HepG2 (cell line): ENCODE results near the gene FBF1. TPM values are rescaled to one million over a fixed set of nuclear protein-coding genes. Genes with fewer than 3 reads are reported as not detected.

Experiments used
- GFI1 ChIP-seq: sonication (generic); formaldehyde crosslinking; IDR thresholded peaks from 2 replicates; pipeline ENCODE4 v1.5.0; 2020; ENCODE audit warnings: missing genetic modification reagents, mild to moderate bottlenecking, borderline replicate concordance
- HNF4G ChIP-seq, 2 experiments: sonication (generic) in 1 of 2; formaldehyde crosslinking in 1 of 2; IDR thresholded peaks; 2 replicates each; pipeline versions ENCODE4 v1.4.0 to v1.6.1; 2011 to 2020; ENCODE audit warnings: borderline replicate concordance in 2 of 2, low read depth in 2 of 2, mild to moderate bottlenecking in 2 of 2, low read length in 1 of 2, missing genetic modification reagents in 1 of 2, moderate library complexity in 1 of 2
- LRRFIP1 ChIP-seq: sonication (generic); formaldehyde crosslinking; conservative IDR thresholded peaks from 2 replicates; pipeline ENCODE4 v1.4.0; 2020; ENCODE audit warnings: missing genetic modification reagents
- MLX ChIP-seq: IDR thresholded peaks from 2 replicates; pipeline ENCODE4 v1.6.1; 2016
- NFYC ChIP-seq: IDR thresholded peaks from 2 replicates; pipeline ENCODE4 v1.6.1; 2016; ENCODE audit warnings: missing genetic modification reagents, missing compliant biosample characterization
- NR2F1 ChIP-seq, 2 experiments: fragments of 450-650 bp in 1 of 2; formaldehyde crosslinking in 1 of 2; IDR thresholded peaks; 2 replicates each; pipeline versions ENCODE4 v1.5.0 to v1.6.1; 2016 to 2020; ENCODE audit warnings: mild to moderate bottlenecking in 1 of 2, missing compliant biosample characterization in 1 of 2, missing genetic modification reagents in 1 of 2, moderate library complexity in 1 of 2
- PTBP1 ChIP-seq: fragments of 200-400 bp; formaldehyde crosslinking; IDR thresholded peaks from 2 replicates; pipeline ENCODE4 v1.6.1; 2018; ENCODE audit warnings: low read length, low read depth; ENCODE audit not compliant: poor library complexity, severe bottlenecking
- RARG ChIP-seq: sonication (generic); formaldehyde crosslinking; IDR thresholded peaks from 2 replicates; pipeline ENCODE4 v1.4.0; 2020; ENCODE audit warnings: low read depth, mild to moderate bottlenecking, missing genetic modification reagents
- SATB2 ChIP-seq: sonication (generic); formaldehyde crosslinking; IDR thresholded peaks from 2 replicates; pipeline ENCODE4 v1.5.0; 2020; ENCODE audit warnings: missing genetic modification reagents
- SKIL ChIP-seq: sonication (generic); formaldehyde crosslinking; IDR thresholded peaks from 2 replicates; pipeline ENCODE4 v1.8.0; 2022; ENCODE audit warnings: missing genetic modification reagents, mild to moderate bottlenecking, moderate library complexity, borderline replicate concordance
- TAF15 ChIP-seq: fragments of 200-400 bp; formaldehyde crosslinking; IDR thresholded peaks from one replicate; pipeline ENCODE4 v1.6.1; 2018; ENCODE audit warnings: mild to moderate bottlenecking, low read depth, low read length; ENCODE audit not compliant: poor library complexity, severe bottlenecking
- ZFP1 ChIP-seq: IDR thresholded peaks from 2 replicates; pipeline ENCODE4 v1.6.1; 2016
- ZNF225 ChIP-seq: sonication (generic); formaldehyde crosslinking; IDR thresholded peaks from 2 replicates; pipeline ENCODE4 v1.4.0; 2020; ENCODE audit warnings: mild to moderate bottlenecking, missing genetic modification reagents
- ZNF317 ChIP-seq: sonication (generic); formaldehyde crosslinking; IDR thresholded peaks from 2 replicates; pipeline ENCODE4 v1.5.0; 2020; ENCODE audit warnings: mild to moderate bottlenecking, missing genetic modification reagents
- ZNF333 ChIP-seq: sonication (generic); formaldehyde crosslinking; IDR thresholded peaks from 2 replicates; pipeline ENCODE4 v1.4.0; 2020; ENCODE audit warnings: mild to moderate bottlenecking, missing genetic modification reagents, borderline replicate concordance
- polyA plus RNA-seq, 8 experiments: library from polyadenylated mRNA; depleted of rRNA in 3 of 8; stranded (reverse) in 7 of 8; unstranded in 1 of 8; fragments of >200 nt; fragmentation: Illumina TruSeq in 4 of 8; extraction: Trizol in 4 of 8; gene quantifications; 2 replicates each; pipeline versions ENCODE4 v1.2.1 to v1.2.3, GENCODE V29; 2011 to 2016; ENCODE audit warnings: low read depth in 4 of 8, missing spikeins in 1 of 8, mixed read lengths in 1 of 8; ENCODE audit not compliant: insufficient read depth in 1 of 8
- total RNA-seq, 5 experiments: library from RNA; depleted of rRNA; stranded (reverse); fragments of >200 nt; fragmentation: Illumina TruSeq; extraction: Trizol; gene quantifications; 2 replicates each; pipeline ENCODE4 v1.2.3, GENCODE V29; 2016; ENCODE audit warnings: low read depth in 1 of 5
- TF ChIP-seq, protein P1 (sequence below): IDR thresholded peaks from 2 replicates; pipeline ENCODE4 v1.6.1; 2016; ENCODE audit warnings: low read depth, control low read depth
- TF ChIP-seq, protein P2 (sequence below): sonication (generic); formaldehyde crosslinking; IDR thresholded peaks from 2 replicates; pipeline ENCODE4 v1.8.1; 2022; ENCODE audit warnings: low read depth, mild to moderate bottlenecking, missing genetic modification reagents

Gene FBF1
- total and polyA plus RNA-seq, 2 of the 13 experiments (the other 11 are each of a cell fraction or from before 2014, with no cell fraction given): 2.4 to 8.1 TPM

GRCh38 chr17:75869282-75870141 is 71.3 kb downstream of the FBF1 start (continued):
- TF ChIP-seq HNF4G (IDR thresholded peaks at IDR 0.05; ENCODE audit: borderline replicate concordance, low read depth, low read length): peak; percentile 40; the same call in 1 of the 2 replicates
- TF ChIP-seq HNF4G (CRISPR knock-in tag; IDR thresholded peaks at IDR 0.05; ENCODE audit: borderline replicate concordance, low read depth): no peak
- no peak for TF ChIP-seq TAF15
- TF ChIP-seq, protein P1, sequence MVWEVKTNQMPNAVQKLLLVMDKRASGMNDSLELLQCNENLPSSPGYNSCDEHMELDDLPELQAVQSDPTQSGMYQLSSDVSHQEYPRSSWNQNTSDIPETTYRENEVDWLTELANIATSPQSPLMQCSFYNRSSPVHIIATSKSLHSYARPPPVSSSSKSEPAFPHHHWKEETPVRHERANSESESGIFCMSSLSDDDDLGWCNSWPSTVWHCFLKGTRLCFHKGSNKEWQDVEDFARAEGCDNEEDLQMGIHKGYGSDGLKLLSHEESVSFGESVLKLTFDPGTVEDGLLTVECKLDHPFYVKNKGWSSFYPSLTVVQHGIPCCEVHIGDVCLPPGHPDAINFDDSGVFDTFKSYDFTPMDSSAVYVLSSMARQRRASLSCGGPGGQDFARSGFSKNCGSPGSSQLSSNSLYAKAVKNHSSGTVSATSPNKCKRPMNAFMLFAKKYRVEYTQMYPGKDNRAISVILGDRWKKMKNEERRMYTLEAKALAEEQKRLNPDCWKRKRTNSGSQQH: 0 out of 2 replicates have a peak, but pooled peaks have one; percentile 14
- TF ChIP-seq MLX (CRISPR knock-in tag): 0 out of 2 replicates have a peak, but pooled peaks have one; percentile 14
- TF ChIP-seq, protein P2, sequence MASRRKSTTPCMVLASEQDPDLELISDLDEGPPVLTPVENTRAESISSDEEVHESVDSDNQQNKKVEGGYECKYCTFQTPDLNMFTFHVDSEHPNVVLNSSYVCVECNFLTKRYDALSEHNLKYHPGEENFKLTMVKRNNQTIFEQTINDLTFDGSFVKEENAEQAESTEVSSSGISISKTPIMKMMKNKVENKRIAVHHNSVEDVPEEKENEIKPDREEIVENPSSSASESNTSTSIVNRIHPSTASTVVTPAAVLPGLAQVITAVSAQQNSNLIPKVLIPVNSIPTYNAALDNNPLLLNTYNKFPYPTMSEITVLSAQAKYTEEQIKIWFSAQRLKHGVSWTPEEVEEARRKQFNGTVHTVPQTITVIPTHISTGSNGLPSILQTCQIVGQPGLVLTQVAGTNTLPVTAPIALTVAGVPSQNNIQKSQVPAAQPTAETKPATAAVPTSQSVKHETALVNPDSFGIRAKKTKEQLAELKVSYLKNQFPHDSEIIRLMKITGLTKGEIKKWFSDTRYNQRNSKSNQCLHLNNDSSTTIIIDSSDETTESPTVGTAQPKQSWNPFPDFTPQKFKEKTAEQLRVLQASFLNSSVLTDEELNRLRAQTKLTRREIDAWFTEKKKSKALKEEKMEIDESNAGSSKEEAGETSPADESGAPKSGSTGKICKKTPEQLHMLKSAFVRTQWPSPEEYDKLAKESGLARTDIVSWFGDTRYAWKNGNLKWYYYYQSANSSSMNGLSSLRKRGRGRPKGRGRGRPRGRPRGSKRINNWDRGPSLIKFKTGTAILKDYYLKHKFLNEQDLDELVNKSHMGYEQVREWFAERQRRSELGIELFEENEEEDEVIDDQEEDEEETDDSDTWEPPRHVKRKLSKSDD (CRISPR knock-in tag): peak; percentile 84; the same call in 1 of the 2 replicates
- peak in 1 of 2 experiments; percentile 49; a peak in 1 of 4 replicates for TF ChIP-seq NR2F1 (CRISPR knock-in tag; IDR thresholded peaks at IDR 0.05)
- TF ChIP-seq LRRFIP1 (CRISPR knock-in tag): peak; percentile 48; the same call in 1 of the 2 replicates
- 0 out of 2 replicates have a peak, but pooled peaks have one; percentile 35 for TF ChIP-seq NFYC
- peak; percentile 77; the same call in 1 of the 2 replicates for TF ChIP-seq ZNF225 (CRISPR knock-in tag)
- TF ChIP-seq GFI1: 0 out of 2 replicates have a peak, but pooled peaks have one; percentile 24
- peak; percentile 72; the same call in 1 of the 2 replicates for TF ChIP-seq SKIL (CRISPR knock-in tag)
- peak; percentile 50 for TF ChIP-seq ZNF317 (CRISPR knock-in tag)
- no peak; the same call in 1 of the 2 replicates for TF ChIP-seq ZFP1 (CRISPR knock-in tag)
- TF ChIP-seq PTBP1: no peak
- TF ChIP-seq RARG (CRISPR knock-in tag): 0 out of 2 replicates have a peak, but pooled peaks have one; percentile 62
- TF ChIP-seq SATB2 (CRISPR knock-in tag): no peak; the same call in 1 of the 2 replicates
- no peak for TF ChIP-seq ZNF333 (CRISPR knock-in tag)
